Neural progenitor cell (in vitro differentiated cells): Measurements from ENCODE around the gene FAM53B.

Experiments
- EZH2 ChIP-seq: fragments of 200-600 bp; sonication (generic); IDR thresholded peaks from 2 replicates; pipeline ENCODE4 v1.6.1; 2017; ENCODE audit warnings: antibody characterized with exemption, mild to moderate bottlenecking, moderate library complexity
- TF ChIP-seq, protein P1 (sequence below): fragments of 200-600 bp; sonication (generic); IDR thresholded peaks from 2 replicates; pipeline ENCODE4 v1.5.1; 2017; ENCODE audit warnings: antibody characterized with exemption, mild to moderate bottlenecking

DNA sequence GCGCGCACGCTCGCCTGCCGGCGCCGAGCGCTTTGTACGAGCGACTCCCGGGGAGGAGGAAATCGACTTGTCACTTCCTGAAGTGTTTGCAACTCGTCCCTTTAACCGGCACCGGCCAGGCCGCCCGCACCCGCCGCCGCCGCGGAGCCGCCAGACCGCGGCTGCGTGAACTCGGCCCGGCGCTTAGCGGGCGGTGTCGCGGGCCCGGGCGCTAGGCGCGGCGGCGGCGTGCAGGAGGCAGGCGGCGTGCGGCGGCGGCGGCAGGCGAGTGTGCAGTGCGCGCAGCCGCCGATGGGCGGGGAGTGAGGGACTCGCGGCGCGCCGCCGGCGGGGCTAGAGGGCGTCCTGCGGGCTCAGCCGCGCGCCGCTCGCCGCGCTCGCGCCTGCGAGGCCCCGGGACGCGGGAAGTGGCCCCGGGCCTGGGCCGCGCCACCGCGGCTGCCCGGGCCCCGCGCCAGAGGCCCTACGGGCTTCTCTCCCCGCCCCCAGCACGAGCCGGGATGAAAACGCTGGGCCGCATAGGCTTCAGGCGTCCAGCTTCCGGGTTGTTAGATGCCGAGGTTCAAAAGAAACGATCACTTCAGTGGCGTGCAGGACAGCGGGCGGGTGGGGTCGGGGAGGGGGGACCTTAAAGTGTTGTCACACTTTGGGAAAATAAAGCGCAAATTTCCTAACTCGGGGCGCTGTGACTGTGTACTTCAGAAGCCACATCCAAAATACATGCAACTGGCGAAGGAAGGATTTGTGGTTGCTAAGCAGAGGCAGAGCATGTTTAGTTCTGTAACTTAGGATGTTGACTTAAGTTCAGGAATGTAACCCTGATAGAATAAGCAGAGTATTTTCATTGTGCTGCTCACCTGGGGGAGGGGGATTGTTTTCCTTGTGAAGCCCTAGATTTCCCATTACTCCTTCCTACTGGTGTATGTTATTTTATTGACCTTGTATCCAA, at the start of gene FAM53B:
- TF ChIP-seq, protein P1, sequence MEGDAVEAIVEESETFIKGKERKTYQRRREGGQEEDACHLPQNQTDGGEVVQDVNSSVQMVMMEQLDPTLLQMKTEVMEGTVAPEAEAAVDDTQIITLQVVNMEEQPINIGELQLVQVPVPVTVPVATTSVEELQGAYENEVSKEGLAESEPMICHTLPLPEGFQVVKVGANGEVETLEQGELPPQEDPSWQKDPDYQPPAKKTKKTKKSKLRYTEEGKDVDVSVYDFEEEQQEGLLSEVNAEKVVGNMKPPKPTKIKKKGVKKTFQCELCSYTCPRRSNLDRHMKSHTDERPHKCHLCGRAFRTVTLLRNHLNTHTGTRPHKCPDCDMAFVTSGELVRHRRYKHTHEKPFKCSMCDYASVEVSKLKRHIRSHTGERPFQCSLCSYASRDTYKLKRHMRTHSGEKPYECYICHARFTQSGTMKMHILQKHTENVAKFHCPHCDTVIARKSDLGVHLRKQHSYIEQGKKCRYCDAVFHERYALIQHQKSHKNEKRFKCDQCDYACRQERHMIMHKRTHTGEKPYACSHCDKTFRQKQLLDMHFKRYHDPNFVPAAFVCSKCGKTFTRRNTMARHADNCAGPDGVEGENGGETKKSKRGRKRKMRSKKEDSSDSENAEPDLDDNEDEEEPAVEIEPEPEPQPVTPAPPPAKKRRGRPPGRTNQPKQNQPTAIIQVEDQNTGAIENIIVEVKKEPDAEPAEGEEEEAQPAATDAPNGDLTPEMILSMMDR: no peak
- no peak for TF ChIP-seq EZH2
